CD14-positive monocyte (primary cell): ENCODE results near the gene LRBA. TPM values are rescaled to one million over a fixed set of nuclear protein-coding genes. Genes with fewer than 3 reads are reported as not detected.
A peak's percentile ranks its signal among the peaks of the same experiment; 100 is the strongest.

ENCODE experiments used
- DNase-seq, 3 donors: peaks; one replicate each; pipeline ENCODE4 v3.0.0-alpha.2; 2011 to 2022
- H2AFZ ChIP-seq: 2 replicates; pipeline ENCODE4 v1.6.0; 2012; ENCODE audit warnings: mild to moderate bottlenecking, low read depth, low read length, inconsistent platforms; ENCODE audit not compliant: insufficient read depth, poor library complexity, severe bottlenecking
- H3K27ac ChIP-seq, 2 donors: 1 replicate in 1 of 2; 2 replicates in 1 of 2; pipeline ENCODE4 v1.5.1; 2012 to 2013; ENCODE audit warnings: low read length in 2 of 2, control low read depth in 1 of 2, inconsistent platforms in 1 of 2, low read depth in 1 of 2, mild to moderate bottlenecking in 1 of 2
- H3K27me3 ChIP-seq, 2 donors: one replicate each; pipeline versions ENCODE4 v1.6.0 to v1.6.1; 2011 to 2013; ENCODE audit warnings: low read length in 2 of 2; ENCODE audit not compliant: control insufficient read depth in 2 of 2, insufficient read depth in 2 of 2
- H3K36me3 ChIP-seq, 2 donors: replicated peaks in 1 of 2; 1 replicate in 1 of 2; 2 replicates in 1 of 2; pipeline versions ENCODE4 v1.5.1 to v1.6.1; 2012 to 2013; ENCODE audit warnings: low read length in 2 of 2, control low read depth in 1 of 2, inconsistent platforms in 1 of 2, mild to moderate bottlenecking in 1 of 2; ENCODE audit not compliant: insufficient read depth in 2 of 2, control insufficient read depth in 1 of 2
- H3K4me1 ChIP-seq, 2 donors: 1 replicate in 1 of 2; 2 replicates in 1 of 2; pipeline versions ENCODE4 v1.5.1 to v1.6.1; 2012 to 2013; ENCODE audit warnings: low read length in 2 of 2, control low read depth in 1 of 2, inconsistent platforms in 1 of 2, mild to moderate bottlenecking in 1 of 2, moderate library complexity in 1 of 2; ENCODE audit not compliant: insufficient read depth in 2 of 2, control insufficient read depth in 1 of 2
- H3K4me2 ChIP-seq: replicated peaks from 2 replicates; pipeline ENCODE3; 2012; ENCODE audit warnings: low read length, moderate library complexity, mild to moderate bottlenecking; ENCODE audit not compliant: poor library complexity, severe bottlenecking; ENCODE audit errors: extremely low read depth
- H3K4me3 ChIP-seq, 3 experiments: fragments of 200-600 bp in 1 of 3; sonication (generic) in 1 of 3; replicated peaks in 1 of 3; 1 replicate in 2 of 3; 2 replicates in 1 of 3; pipeline ENCODE4 v1.5.1; 2011 to 2013; ENCODE audit warnings: low read length in 3 of 3, mild to moderate bottlenecking in 3 of 3, control low read depth in 2 of 3, low read depth in 2 of 3, inconsistent platforms in 1 of 3, moderate library complexity in 1 of 3
- H3K79me2 ChIP-seq: 2 replicates; pipeline ENCODE4 v1.6.0; 2012; ENCODE audit warnings: mild to moderate bottlenecking, control low read depth, inconsistent platforms, low read length, moderate library complexity; ENCODE audit not compliant: insufficient read depth
- H3K9ac ChIP-seq: 2 replicates; pipeline ENCODE4 v1.6.0; 2017; ENCODE audit warnings: low read length, mild to moderate bottlenecking; ENCODE audit not compliant: insufficient read depth, poor library complexity, severe bottlenecking
- H3K9me3 ChIP-seq, 2 donors: replicated peaks in 1 of 2; 1 replicate in 1 of 2; 2 replicates in 1 of 2; pipeline versions ENCODE4 v1.5.1 to v1.6.1; 2012 to 2013; ENCODE audit warnings: low read length in 2 of 2, control low read depth in 1 of 2; ENCODE audit not compliant: control insufficient read depth in 1 of 2, insufficient read depth in 1 of 2
- H4K20me1 ChIP-seq: 2 replicates; pipeline ENCODE4 v1.6.0; 2012; ENCODE audit warnings: mild to moderate bottlenecking, low read length, control low read depth, moderate library complexity; ENCODE audit not compliant: insufficient read depth
- H3K27ac Mint-ChIP-seq, 7 donors: one replicate each; pipeline ENCODE4 v1.8.0; 2020; ENCODE audit warnings: mild to moderate bottlenecking in 7 of 7, mixed read lengths in 7 of 7, moderate library complexity in 6 of 7, inconsistent platforms in 2 of 7
- H3K27me3 Mint-ChIP-seq, 3 donors: one replicate each; pipeline ENCODE4 v1.8.0; 2021 to 2022; ENCODE audit warnings: low read depth in 3 of 3, mild to moderate bottlenecking in 3 of 3, mixed read lengths in 3 of 3, moderate library complexity in 3 of 3, inconsistent platforms in 1 of 3
- H3K36me3 Mint-ChIP-seq, 2 donors: one replicate each; pipeline ENCODE4 v1.8.0; 2020; ENCODE audit warnings: mixed read lengths in 2 of 2, inconsistent platforms in 1 of 2, mild to moderate bottlenecking in 1 of 2
- H3K4me1 Mint-ChIP-seq: one replicate; pipeline ENCODE4 v1.8.0; 2020; ENCODE audit warnings: mild to moderate bottlenecking, mixed read lengths
- H3K4me3 Mint-ChIP-seq, 2 donors: one replicate each; pipeline ENCODE4 v1.8.0; 2020; ENCODE audit warnings: mild to moderate bottlenecking in 2 of 2, mixed read lengths in 2 of 2, moderate library complexity in 1 of 2
- H3K9me3 Mint-ChIP-seq, 7 donors: one replicate each; pipeline ENCODE4 v1.8.0; 2020 to 2022; ENCODE audit warnings: mixed read lengths in 7 of 7, mild to moderate bottlenecking in 6 of 7, moderate library complexity in 6 of 7, inconsistent platforms in 2 of 7
- WGBS: methylation state at CpG from one replicate; pipeline ENCODE4 v1.1.5; 2013; ENCODE audit warnings: missing lambda C conversion rate; ENCODE audit not compliant: insufficient coverage; 5-methylcytosine and 5-hydroxymethylcytosine counted together
- intact Hi-C, 2 donors: fragments of 100-400 bp; cut with micrococcal nuclease; formaldehyde crosslinking; loops; one replicate each; pipeline versions ENCODE4 v1.15.0 to v1.15.1; 2023
- polyA plus RNA-seq, 3 donors: library from polyadenylated mRNA; depleted of rRNA in 1 of 3; unstranded in 2 of 3; stranded (reverse) in 1 of 3; fragments of 300-500 nt in 2 of 3; fragments of >200 nt in 1 of 3; fragmentation: Illumina TruSeq in 2 of 3; gene quantifications; 1 replicate in 2 of 3; 2 replicates in 1 of 3; pipeline ENCODE4 v1.2.3, GENCODE V29; 2012 to 2021
- TF ChIP-seq, protein P1 (sequence below): fragments of 200-600 bp; IDR thresholded peaks from one replicate; pipeline ENCODE4 v1.8.0; 2022; ENCODE audit warnings: antibody characterized with exemption, mild to moderate bottlenecking

The LRBA gene
- polyA plus RNA-seq, 3 donors = 1.5 to 5.5 (median 4.4) TPM

DNA sequence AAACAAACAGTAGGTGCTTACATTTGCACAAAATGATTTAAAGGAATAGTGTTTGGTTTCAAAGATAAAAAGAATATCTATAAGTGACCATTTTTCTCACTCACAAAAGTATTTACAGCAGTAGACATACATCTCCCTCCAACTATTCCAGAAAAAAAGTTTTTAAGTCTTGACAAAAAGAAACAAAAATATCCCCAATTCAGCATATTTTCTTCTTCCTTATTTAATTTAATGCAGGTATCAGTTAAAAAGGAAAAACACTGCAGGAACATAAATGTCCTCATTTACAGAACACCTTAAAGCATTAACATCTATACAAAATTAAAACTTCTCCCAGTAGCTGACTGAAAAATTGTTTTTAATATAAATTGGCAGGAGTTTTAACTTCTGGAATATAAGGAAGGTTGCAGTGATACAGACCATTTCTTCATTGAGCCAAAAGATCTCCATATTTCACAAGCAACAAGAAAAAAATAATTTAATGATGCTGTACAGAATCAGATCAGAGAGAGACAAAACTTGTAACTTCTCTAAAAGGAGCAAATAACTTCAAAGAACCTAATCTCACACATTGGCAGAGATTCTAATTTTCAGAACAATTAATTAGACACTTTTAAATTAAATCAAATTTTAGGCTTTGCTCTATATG lies 428.8 kb downstream of the LRBA start:
- DNase-seq = no peak
- H3K9ac ChIP-seq = no peak overlapping the region
- H3K27ac Mint-ChIP-seq = peak overlapping the region in 1 of 7 donors; percentile 36
- TF ChIP-seq, protein P1, sequence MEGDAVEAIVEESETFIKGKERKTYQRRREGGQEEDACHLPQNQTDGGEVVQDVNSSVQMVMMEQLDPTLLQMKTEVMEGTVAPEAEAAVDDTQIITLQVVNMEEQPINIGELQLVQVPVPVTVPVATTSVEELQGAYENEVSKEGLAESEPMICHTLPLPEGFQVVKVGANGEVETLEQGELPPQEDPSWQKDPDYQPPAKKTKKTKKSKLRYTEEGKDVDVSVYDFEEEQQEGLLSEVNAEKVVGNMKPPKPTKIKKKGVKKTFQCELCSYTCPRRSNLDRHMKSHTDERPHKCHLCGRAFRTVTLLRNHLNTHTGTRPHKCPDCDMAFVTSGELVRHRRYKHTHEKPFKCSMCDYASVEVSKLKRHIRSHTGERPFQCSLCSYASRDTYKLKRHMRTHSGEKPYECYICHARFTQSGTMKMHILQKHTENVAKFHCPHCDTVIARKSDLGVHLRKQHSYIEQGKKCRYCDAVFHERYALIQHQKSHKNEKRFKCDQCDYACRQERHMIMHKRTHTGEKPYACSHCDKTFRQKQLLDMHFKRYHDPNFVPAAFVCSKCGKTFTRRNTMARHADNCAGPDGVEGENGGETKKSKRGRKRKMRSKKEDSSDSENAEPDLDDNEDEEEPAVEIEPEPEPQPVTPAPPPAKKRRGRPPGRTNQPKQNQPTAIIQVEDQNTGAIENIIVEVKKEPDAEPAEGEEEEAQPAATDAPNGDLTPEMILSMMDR = no peak
- no peak overlapping the region for H3K4me3 Mint-ChIP-seq
- no peaks in the 10 kb centered on the region for H3K4me1 ChIP-seq
- H3K36me3 ChIP-seq = peaks cover 5 to 17% of the 10 kb centered on the region in 2 donors
- peaks cover 24 to 38% of the 10 kb centered on the region in 2 donors for H3K36me3 Mint-ChIP-seq
- no peak overlapping the region for H3K4me3 ChIP-seq
- intact Hi-C loops = no loop called here
- H3K9me3 ChIP-seq = peaks cover 26 to 28% of the 10 kb centered on the region in 2 donors
- H2AFZ ChIP-seq = no peak overlapping the region
- H3K79me2 ChIP-seq = no peaks in the 10 kb centered on the region
- H3K4me1 Mint-ChIP-seq = no peaks in the 10 kb centered on the region
- H3K4me2 ChIP-seq = no peak overlapping the region
- peaks cover 21 to 28% (median 24%) of the 10 kb centered on the region in 7 donors for H3K9me3 Mint-ChIP-seq
- no peaks in the 10 kb centered on the region for H3K27me3 ChIP-seq
- no peak overlapping the region for H3K27ac ChIP-seq
- no peaks in the 10 kb centered on the region for H3K27me3 Mint-ChIP-seq
- no peaks in the 10 kb centered on the region for H4K20me1 ChIP-seq

GRCh38 chr4:150585611-150586010 lies 429.5 kb downstream of the LRBA start:
- Mint-ChIP-seq H3K36me3 (peaks cover 23 to 37% of the 10 kb centered on the region in 2 donors), H3K27me3 (no peaks in the 10 kb centered on the region), H3K9me3 (peaks cover 23 to 29% (median 25%) of the 10 kb centered on the region in 7 donors), H3K27ac (peak overlapping the region in 1 of 7 donors; percentile 68), H3K4me1 (no peaks in the 10 kb centered on the region), H3K4me3 (no peak overlapping the region)
- Histone ChIP-seq H3K36me3 (peaks cover 5 to 17% of the 10 kb centered on the region in 2 donors), H3K27ac (no peak overlapping the region), H2AFZ (no peak overlapping the region), H3K4me1 (no peaks in the 10 kb centered on the region), H3K79me2 (no peaks in the 10 kb centered on the region), H3K9ac (no peak overlapping the region), H3K27me3 (no peaks in the 10 kb centered on the region), H3K4me3 (no peak overlapping the region), H3K4me2 (no peak overlapping the region), H3K9me3 (peaks cover 26 to 31% of the 10 kb centered on the region in 2 donors), H4K20me1 (no peaks in the 10 kb centered on the region)
- no peak for DNase-seq
- TF ChIP-seq, protein P1 = no peak
- intact Hi-C loops = no loop called here
- no CpG with 5 or more reads among the region's 1 CpG for WGBS
